Stimulated activated CD8-positive, alpha-beta memory T cell treated with anti-CD3 and anti-CD28 coated beads, Interleukin-4, amount 100 ng/mL, for 4 hours (primary cell): ENCODE measurements around the gene MYT1.

Experiments used
- DNase-seq, 2 donors: peaks; one replicate each; pipeline ENCODE4 v3.0.0-alpha.2; 2020; ENCODE audit warnings: low read depth in 2 of 2, low spot score in 1 of 2

The MYT1 gene

DNA sequence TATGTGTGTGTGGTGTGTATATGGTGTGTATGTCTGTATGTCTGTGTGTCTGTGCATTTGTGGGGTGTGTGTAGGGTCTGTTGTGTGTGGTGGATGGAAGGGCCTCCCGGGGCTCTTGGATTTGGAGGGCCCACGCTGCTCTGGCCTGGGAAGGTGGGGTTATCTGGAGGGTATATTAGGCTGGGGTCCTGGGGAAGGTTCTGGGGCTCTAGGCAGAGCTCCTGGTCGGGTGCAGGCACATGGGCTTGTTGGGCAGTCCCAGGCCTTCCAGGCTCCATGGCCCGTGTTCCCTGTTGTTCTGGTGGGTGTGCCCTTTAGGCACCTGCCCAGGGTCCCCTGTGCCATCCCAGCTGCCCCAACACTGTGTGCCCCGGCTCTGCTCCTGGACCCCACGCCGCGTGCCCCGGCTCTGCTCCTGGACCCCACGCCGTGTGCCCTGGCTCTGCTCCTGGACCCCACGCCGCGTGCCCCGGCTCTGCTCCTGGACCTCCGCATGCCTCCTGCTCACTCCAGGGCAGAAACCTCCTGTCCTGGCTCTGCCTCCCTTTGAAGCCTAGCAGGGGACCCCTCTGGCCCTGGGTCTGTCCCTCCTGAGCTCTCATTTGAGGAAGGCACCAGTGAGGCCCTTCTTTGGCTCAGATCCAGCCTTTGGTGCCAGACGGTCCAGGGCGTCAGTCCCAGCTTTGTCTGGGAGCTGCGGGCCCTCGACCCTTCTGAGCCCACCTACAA, 10.2 kb upstream of the MYT1 start:
- no peak for DNase-seq

DNA sequence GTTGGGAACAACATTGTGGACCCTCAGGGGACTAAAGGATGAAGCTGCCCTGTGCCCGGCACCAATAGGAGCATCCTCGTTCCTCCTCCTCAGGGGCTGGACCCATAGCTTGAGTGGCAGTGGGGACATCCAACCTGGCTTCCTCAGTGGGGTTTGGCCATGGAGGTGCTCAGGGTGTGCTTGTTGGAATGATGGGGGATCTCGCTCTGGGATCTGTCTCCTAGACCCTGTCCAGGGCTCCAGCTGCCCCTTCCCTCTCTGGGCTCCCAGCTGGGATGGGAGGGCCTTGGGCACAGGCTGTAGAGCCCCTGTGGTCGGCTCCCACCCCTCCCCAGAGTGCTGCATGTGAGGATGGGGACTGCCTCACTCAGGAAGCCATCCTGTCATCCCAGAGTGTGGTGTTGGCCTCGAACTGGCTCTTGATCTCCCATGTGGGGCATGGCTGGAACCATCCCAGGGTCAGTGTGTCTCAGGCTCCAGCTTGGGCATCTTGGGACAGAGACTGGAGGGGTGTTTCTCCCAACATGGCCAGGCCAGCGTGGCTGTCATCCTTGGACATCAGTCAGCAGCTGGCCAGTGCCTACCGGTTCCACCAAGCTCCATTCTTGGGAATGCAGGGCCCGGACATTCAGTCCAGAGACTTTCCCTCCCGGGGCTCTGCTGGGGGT, 9.5 kb upstream of the MYT1 start:
- DNase-seq = no peak

DNA sequence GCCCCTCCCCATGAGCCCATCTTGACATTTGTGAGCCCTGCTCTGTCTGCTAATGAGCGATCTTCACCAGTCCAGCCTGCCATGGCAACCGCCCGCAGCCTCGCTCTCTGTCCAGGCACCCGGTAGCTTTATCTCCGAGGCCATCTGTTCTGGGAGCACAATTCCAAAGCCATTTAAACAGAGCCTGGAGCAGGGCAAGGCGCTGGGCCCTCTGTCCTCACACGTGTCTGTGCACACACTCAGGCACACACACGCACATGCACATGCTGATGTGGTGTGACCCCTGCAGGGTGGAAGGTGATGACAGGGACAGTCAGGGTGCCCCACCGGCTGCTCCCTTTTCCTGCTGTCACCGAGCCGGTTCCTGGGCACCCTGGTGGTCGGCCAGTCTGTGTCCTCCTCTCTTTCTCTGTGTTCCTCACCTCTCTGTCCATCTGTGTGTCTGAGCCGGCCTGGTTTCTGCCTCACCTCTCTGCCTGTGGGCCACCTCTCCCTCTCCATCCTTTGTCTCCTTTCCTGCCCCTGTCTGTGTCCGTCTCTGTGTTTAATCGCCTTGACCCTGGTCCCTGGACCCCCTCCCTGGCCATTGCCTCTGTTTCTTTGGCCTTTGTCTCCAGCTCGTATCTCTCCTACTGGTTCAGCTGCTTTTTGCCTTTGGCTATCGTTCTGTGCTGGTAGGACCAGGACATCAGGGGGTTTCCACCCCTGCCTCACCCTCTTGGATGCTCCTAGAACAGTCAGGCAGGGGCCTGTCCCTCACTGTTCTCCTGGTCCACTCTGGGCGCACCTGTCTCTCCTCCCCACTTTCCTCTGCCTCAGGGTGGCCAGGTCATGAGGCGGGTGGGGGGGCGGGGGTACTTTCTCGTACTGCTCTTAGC, 8.8 kb upstream of the MYT1 start:
- no peak for DNase-seq

DNA sequence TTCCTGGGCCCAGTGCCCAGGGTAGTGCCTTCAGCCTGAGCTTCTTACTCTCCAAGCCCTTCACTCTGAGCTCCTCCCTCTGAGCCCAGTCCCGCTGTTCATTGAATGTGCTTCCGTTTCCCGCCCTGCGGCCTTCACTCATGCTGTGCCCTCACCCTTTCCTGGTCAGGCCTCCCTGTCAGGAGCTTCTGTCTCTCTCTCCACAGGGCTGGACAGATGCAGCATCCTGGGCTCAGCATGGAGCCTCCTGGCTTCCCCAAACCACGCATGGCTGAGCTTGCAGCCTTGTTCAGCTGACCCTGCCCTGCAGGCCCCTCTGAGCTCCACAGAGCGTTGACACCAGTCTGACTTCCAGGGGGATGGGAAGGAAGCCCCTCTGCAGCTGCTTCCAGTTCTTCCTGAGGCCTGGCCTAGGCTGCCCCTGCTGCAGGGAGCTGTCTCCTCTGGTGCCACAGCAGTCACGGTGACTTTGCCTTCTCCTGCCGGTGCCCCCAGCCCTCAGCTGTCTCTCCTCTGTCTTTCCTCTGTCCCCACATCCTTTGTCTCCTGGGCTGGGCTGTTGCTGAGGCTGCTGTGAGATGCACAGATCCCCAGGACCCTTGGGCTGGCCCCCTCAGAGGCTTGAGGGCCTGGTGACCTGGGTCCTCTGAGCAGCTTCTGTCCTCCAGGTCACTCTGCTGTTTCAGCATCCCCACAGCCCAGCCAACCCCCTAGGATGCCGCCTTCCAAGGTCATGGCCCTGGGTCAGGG, 7.9 kb upstream of the MYT1 start:
- no peak for DNase-seq

DNA sequence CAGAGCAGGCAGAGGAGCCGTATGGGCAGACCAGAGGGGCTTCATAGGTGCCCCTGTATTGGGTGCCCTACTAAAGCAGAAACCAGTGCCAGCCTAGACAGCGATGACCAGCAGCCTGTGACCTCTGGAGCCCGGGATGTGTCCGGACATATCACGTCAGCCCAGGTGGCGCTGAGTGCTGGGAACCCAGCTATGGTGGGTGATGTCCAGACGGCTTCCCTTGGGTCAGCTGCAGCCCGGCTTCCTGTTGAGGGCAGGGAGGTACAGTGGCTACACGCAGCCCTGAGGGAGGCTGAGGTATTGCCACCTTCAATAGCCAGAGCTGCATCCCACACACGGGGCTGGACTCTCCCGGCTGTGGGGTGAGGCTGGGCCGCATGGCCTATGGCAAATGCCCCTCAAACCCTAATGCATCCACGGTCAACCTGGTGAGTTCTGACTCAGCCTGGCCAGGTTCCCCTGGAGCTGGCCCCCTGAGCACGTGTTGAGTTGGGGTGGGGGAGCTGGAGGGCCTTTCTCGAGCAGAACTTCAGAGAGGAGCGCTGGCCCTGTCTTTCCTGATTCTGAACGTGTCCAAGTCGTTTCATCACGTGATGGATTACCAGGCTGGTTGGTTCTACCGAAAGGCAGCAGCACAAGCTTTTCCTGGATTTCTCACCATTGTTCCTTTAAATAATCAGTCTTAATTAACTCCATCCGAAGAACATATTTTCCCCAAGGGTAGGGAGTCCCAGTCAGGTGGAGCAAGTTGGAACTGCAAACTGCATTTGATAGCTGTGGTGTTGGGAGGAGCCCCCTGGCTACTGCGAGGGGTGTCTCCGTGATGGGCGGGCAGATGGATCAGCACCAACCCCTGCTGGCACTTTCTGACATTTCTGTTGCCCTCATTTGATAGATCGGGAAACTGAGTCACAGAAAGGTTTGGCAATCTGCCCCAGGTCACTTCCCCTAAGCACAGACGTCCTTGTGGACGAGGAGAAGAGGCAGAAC, 7.1 kb upstream of the MYT1 start:
- DNase-seq = no peak

DNA sequence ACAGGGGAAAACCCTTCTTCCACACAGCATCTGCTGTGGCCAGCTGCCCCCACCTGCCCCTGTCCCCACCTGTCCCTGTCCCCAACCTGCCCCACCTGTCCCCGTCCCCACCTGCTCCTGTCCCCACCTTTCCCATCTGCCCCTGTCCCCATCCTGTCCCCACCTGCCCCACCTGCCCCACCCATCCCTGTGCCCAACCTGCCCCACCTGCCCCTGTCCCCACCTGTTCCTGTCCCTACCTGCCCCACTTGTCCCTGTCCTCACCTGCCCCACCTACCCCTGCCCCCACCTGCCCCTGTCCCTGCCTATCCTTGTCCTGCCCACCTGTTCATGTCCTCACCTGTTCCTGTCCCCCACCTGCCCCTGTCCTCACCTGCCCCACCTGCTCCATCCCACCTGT, 6.4 kb upstream of the MYT1 start:
- DNase-seq = no peak

DNA sequence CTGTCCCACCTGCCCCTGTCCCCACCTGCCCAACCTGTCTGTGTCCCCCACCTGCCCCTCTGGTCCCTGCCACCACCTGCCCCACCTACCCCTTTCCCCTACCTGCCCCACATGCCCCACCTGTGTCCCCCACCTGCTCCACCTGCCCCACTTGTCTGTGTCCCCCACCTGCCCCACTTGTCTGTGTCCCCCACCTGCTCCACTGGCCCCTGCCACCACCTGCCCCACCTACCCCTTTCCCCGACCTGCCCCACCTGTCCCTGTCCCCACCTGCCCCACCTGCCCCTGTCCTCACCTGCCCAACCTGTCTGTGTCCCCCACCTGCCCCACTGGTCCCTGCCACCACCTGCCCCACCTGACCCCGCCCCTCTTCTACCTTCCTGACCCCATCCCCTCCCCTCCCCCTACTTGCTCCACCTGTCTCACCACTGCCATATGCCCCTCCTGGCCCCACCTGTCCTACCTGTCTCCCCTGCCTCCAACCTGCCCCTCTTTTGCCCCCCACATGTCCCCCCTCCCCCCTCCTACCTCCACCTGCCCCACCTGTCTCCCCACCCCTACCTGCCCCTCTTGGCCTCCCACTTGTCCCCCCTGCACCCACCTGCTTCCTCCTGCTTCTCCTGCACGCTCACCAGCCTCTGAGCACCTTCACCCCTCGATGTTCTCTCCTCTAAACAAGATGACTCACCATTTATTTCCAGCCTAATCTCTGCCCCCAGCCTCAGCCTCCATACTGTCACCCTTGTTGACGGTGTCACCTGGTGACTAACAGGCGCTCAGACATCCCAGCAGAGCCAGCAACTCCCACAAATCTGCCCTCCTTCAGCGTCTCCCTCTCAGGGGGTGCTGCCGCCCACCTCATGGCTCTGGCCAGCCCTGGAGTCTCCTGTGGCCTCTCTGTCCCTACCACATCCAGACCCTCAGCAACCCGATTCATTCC, 5.6 kb upstream of the MYT1 start:
- DNase-seq = no peak

DNA sequence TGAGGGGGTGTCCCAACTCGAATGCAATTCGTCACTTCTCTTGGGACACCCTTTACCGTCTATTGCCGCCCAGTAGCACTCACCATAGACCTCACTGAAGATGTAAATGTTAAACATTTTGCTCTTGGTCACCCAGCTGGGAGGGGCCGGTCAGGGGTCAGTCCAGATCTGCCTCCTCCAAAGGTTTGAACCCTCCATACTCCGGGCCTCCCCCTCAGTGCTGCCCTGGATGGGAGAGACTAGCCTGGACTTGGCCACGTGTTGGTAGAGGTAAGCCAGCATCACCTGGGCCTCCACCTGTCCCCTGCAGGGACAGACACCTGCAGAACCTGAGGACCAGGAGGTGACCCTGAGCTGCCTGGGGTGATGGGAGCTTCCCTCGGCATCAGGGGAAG, 5.0 kb upstream of the MYT1 start:
- no peak for DNase-seq

DNA sequence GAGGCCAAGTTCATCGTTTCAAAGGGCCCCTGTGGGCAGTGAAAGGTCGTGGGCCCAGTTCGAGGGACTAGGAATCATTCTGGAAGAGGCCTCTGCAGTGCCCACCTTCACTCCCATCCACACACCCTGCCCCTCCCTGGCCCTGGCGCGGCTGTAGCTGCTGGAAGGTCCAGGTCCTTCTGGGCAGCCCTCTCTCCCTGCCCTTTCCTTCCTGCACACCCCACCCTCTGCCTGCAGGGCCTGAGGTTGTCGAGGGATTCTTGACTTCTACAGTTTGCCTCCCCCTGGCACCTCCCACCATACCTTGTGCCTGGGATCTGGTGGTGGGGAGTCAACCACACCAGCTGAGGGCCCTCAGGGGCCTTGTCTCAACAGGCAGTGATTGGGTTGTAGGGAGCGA, 4.5 kb upstream of the MYT1 start:
- no peak for DNase-seq

DNA sequence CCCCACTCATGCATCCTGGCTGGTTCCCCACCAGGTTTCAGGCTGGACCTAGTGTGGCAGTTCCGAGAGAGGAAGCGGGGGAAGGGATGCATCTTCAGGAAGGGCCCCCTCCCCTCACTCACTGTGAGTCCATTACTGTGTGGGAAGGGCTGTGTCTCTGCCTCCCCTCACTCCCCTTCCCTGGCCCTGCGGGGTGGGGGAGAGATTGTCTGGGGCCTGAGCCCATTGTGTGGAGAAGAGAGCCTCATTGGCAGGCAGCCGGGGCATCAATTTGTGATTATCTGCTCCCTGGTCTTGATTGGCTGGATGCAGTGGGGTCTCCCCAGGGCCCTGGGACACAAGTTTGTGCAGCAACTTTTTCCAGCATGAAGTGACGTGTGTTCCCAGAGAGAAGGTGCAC, 4.1 kb upstream of the MYT1 start:
- DNase-seq = no peak

DNA sequence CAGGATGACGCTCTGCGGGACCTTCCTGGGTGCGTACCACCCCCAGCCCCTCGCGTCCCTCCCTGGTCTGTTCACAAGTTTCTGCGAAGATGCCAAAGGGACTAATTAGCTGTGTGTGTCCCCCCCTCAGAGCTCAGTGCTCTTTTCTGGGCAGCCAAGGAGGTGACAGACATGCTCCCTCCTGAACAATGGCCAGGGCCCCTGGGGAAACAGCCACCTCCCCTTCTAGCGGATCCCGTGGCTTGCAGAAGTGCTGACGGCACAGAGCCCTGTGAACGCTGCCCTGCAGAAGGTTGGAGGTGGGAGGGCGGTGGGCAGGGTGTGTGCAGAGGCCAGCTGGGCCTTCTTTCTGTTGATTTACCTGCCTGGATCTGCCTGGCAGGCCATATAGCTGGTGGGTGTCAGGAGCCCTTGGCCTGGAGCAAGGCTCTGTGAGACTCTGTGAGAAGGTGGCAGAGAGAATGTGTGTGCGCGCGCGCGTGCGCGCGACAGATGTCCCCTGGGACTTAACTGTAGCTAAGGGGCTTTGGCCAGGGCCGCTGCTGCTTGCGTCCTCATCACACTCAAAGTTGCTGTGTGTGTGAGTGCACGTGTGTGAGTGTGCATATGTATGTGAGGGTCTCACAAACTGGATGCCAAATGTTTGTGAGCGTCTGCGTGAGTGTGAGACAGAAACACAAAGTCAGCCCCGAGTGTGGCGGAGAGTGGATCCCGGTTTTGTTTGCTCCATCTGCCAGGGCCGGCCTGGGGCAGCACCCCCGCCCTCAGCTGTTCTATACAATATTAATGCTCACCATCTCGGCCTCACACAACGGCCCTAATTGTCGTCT, 3.5 kb upstream of the MYT1 start:
- DNase-seq = no peak

DNA sequence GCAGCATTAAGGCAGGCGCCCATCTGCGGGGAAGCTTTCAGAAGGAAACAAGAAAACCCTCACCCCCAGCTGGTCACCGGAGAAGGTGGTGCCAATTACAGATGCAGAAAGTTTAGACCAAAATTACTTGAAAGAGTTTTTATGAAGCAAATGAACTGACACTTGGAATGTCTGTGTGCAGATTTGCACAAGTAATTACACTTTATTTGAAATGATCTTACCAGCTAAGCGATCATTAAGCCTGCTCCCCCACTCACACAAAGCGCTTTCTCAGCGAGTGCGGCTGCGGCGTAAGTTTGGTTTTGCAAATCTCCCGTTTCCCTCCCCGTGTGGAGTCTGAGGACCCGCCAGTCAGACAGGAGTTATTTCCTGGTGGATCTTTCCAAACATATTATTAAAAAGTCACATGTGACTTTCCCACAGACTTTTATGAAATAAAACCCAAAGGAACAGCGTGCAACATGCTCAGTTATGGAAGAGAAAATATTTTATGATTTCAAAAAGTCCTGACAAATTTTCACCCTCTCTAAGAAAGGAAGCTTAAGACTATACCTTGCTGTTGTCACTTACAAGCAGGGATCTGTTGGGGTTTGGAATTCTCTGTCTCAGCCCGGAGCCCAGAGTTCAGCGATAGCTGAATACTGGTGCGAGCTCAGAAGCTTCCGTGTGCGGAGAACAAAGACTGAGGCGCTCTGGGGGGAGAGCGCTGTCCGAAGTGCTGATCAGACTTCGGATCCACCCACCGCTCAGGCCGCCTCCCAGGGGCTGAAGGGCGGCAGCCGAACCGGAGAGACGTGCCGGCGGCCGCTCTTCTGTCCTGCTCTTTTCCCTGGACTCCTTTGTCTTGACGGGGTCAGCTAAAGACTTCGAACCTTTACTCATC, 2.7 kb upstream of the MYT1 start:
- no peak for DNase-seq

DNA sequence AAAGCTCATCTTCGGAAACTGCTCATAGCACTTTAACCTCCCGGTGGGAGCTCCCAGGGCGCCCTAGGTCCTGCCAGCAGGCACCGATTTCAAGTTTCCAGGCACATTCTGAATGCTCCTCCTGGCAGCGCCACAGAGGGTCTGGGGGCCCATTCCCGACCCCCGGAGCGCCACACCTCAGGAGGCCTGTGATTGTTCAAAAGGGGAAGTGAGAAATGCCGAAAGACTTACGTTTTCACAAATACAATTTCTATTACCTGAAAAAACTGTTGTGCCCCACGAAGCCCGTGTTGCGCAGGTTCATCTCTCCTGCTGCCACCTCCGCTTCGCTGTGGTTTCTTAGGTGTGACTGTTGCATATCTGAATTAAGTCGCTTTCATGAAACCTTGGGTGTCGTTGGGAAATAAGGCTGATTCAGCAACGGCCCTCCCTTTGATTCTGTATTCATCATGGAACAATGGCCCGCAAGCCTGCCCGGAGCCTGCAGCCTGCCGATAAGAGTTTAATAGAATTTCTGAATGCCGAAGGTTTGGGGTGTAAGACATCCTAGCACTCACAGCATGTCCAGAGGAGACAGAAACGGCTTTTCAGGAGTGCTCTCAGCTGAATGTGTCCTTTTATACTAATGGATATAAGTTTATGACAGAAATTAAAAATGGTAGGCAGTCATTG, 1.9 kb upstream of the MYT1 start:
- DNase-seq = no peak

DNA sequence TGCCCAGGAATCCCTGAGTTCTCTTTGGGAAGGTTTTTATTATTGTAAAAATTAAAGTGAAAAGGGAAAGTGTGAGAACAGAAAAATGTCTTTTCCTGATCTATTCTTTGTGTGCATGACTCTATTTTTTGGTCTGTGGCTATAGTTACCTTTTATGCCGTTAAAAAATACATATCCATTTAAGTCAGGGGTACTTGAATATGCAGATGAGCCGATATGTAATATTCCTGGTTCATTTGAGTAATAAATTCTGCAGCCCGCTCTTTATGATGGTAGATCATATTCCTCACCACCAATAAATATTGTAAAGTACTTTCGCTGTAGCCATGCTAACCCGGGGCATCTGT, 503 bp upstream of the MYT1 start:
- no peak for DNase-seq

DNA sequence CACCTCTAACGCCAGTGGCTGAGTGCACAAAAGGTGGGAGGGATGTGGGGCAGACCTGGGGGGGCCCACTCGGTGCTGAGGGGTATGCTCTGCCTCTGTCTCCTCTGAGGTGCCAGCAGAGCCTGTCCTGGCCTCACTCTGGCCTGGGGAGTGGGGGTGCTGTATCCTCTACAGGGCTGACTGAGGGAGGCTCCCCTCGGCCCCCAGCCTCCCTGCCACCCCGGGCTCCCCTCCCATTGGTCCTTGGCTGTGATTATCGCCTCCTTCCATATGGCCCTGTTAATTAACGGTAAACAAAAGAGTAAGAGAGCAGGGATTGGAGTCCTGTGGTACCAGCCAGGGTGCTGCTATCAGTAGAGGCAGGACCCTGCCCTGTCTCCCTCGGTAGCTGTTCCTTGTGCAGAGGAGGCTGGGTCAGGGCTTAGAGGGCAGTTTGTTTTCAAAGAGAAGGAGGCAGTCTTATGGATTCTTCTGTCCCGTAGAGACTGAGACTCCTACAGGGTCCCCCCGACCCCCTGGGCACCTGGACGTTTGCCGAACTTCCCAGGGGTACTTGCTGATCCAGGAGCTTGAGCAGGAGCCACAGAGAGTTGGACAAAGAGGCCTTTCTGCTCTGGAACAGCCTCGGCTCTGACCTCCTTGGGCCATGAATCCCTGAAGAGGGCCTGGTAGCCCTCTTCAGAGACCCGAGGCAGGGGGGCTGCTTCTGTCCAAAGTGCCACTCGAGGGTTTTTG, 1.8 kb downstream of the MYT1 start:
- no peak for DNase-seq
